Thymus (tissue), 11 donors: Measurements from ENCODE around the gene TMPRSS4. TPM values are rescaled to one million over a fixed set of nuclear protein-coding genes. Genes with fewer than 3 reads are reported as not detected.

Experiments used
- DNase-seq, 9 donors: peaks; one replicate each; pipeline ENCODE4 v3.0.0-alpha.2; 2013; ENCODE audit warnings: low spot score in 9 of 9, low read depth in 6 of 9, missing footprints in 1 of 9
- H3K27ac ChIP-seq, 2 donors: one replicate each; pipeline ENCODE4 v1.5.1; 2013; ENCODE audit warnings: control low read depth in 1 of 2, low read depth in 1 of 2, low read length in 1 of 2, mild to moderate bottlenecking in 1 of 2, moderate library complexity in 1 of 2
- H3K27me3 ChIP-seq, 2 donors: one replicate each; pipeline ENCODE4 v1.5.1; 2013; ENCODE audit warnings: low read length in 1 of 2; ENCODE audit not compliant: control insufficient read depth in 2 of 2, insufficient read depth in 1 of 2
- H3K36me3 ChIP-seq, 2 donors: one replicate each; pipeline ENCODE4 v1.5.1; 2013; ENCODE audit warnings: low read length in 1 of 2, mild to moderate bottlenecking in 1 of 2, moderate library complexity in 1 of 2; ENCODE audit not compliant: control insufficient read depth in 2 of 2, insufficient read depth in 2 of 2
- H3K4me1 ChIP-seq, 2 donors: one replicate each; pipeline ENCODE4 v1.5.1; 2013; ENCODE audit warnings: low read length in 2 of 2; ENCODE audit not compliant: control insufficient read depth in 2 of 2, insufficient read depth in 2 of 2
- H3K4me3 ChIP-seq, 2 donors: one replicate each; pipeline ENCODE4 v1.5.1; 2013; ENCODE audit warnings: low read length in 2 of 2, control low read depth in 1 of 2, mild to moderate bottlenecking in 1 of 2
- H3K9me3 ChIP-seq, 2 donors: one replicate each; pipeline ENCODE4 v1.5.1; 2013; ENCODE audit warnings: low read length in 1 of 2, mild to moderate bottlenecking in 1 of 2; ENCODE audit not compliant: control insufficient read depth in 2 of 2, insufficient read depth in 1 of 2
- WGBS: extraction: QIAGEN DNeasy Blood & Tissue Kit; methylation state at CpG from one replicate; pipeline ENCODE4 v1.1.7; 2013; 5-methylcytosine and 5-hydroxymethylcytosine counted together
- polyA plus RNA-seq: library from polyadenylated mRNA; stranded (reverse); fragments of 200-250 nt; gene quantifications from one replicate; pipeline ENCODE4 v1.2.3, GENCODE V29; 2013
- total RNA-seq: library from RNA; stranded (reverse); fragments of 120-200 nt; gene quantifications from one replicate; pipeline ENCODE4 v1.2.4, GENCODE V29; 2013
- donor health status: healthy.

Gene TMPRSS4
- total and polyA plus RNA-seq, 2 donors, result 2.5 to 7.4 TPM

DNA sequence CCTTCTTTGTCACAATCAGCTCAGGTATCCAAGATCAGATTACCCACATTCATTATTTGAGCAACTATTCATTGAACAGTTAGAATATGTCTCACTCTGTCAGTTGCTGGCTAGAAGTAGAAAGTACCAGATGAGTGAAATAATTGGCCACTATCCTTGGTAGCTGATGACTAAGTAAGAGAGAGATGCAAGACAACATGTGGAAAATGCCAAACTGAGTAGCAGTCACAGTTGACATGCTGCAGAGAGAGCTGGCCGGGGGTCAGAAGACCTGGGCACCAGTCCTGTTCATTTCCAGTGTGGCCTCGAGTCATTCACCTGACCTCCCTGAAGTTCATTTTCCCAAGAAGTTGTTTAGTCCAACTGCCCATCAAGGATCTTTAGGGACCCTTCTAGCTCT lies 32.4 kb downstream of the TMPRSS4 start:
- no peaks in the 10 kb centered on the region for H3K9me3 ChIP-seq
- H3K36me3 ChIP-seq, result no peaks in the 10 kb centered on the region
- no peak overlapping the region for H3K4me3 ChIP-seq
- 97% methylated on average over 2 of the region's 2 CpGs for WGBS
- H3K4me1 ChIP-seq, result no peaks in the 10 kb centered on the region
- H3K27ac ChIP-seq, result no peak overlapping the region
- H3K27me3 ChIP-seq, result no peaks in the 10 kb centered on the region
- DNase-seq, result no peak

DNA sequence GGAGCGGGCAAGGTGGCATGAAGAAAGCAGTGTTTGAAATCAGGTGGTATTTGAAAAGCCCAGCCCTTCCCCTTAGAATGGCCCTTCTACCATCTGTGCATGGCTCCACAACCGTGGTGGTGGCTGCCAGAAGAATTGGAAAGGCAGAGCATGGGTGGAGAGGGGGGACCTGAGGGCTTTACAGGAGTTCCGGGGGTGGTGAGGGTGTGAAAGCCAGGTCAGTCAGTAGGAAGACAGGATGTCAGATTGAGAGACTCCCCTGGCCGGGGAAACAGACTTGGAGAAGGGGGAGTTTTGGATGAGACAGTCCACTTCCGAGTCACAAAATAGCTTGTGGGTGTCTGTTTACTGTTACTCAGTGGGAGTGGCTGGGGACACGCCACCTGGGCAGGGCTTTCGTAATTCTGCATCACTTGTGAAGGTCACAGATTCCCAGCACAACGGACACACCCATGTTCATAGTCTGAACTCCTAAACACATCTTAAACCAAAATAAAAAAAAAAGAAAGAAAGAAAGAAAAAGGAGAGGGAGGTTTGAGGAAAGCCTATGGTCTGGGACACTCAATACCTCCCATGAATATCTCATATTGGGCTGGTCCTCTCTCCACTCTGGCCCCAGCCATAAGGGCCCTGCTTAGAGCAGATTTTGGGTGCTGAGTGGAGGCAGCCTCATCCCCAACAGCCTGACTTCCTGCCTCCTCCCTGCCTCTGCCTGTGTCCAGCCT lies 34.3 kb downstream of the TMPRSS4 start:
- no peak for DNase-seq
- H3K9me3 ChIP-seq, result no peaks in the 10 kb centered on the region
- no peak overlapping the region for H3K27ac ChIP-seq
- no peak overlapping the region for H3K4me3 ChIP-seq
- 92% methylated on average over 8 of the region's 8 CpGs for WGBS
- no peaks in the 10 kb centered on the region for H3K27me3 ChIP-seq
- no peaks in the 10 kb centered on the region for H3K36me3 ChIP-seq
- H3K4me1 ChIP-seq, result no peaks in the 10 kb centered on the region

DNA sequence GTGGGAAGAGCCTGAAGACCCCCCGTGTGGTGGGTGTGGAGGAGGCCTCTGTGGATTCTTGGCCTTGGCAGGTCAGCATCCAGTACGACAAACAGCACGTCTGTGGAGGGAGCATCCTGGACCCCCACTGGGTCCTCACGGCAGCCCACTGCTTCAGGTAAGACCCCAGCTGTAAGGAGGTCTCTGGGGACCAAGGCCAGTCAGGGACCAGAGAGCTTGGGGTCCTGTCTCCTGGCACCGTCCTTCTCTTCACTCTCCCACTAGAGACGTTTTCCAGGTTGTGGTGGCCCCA lies 34.8 kb downstream of the TMPRSS4 start:
- Histone ChIP-seq H3K4me3 (no peak overlapping the region), H3K36me3 (no peaks in the 10 kb centered on the region), H3K27ac (no peak overlapping the region), H3K4me1 (no peaks in the 10 kb centered on the region), H3K27me3 (no peaks in the 10 kb centered on the region), H3K9me3 (no peaks in the 10 kb centered on the region)
- no peak for DNase-seq
- WGBS, result 97% methylated on average over 6 of the region's 6 CpGs

DNA sequence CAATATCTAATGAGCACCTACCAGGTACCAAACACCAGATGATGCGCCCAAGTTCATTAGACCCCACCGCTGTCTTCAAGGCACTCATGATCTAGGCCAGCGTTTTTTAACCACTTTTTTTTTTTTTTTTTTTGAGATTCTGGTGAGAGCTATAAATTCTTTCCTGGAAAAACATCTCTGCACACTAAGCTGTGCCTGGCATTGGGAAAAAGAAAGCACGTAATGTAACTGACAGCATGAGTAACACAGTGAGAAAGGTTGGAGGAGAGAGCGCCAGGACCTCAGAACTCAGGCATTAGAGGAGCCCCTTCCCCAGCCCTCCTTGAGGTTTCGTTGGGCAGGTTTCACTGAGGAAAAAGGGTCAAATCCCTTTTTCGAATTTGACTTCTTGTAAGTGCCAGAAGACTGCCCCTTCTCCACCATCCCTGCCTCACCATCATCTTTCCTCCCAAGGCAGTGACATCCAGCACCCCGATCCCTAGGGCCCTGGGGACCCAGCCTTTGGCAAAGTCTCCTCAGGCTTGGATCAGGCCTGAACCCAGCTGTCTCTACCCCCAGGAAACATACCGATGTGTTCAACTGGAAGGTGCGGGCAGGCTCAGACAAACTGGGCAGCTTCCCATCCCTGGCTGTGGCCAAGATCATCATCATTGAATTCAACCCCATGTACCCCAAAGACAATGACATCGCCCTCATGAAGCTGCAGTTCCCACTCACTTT lies 36.0 kb downstream of the TMPRSS4 start:
- H3K27me3 ChIP-seq, result peaks cover 0 to 2% of the 10 kb centered on the region in 2 donors
- DNase-seq, result no peak
- no peaks in the 10 kb centered on the region for H3K9me3 ChIP-seq
- no peak overlapping the region for H3K4me3 ChIP-seq
- no peaks in the 10 kb centered on the region for H3K4me1 ChIP-seq
- no peaks in the 10 kb centered on the region for H3K36me3 ChIP-seq
- no peak overlapping the region for H3K27ac ChIP-seq
- 93% methylated on average over 11 of the region's 11 CpGs for WGBS

DNA sequence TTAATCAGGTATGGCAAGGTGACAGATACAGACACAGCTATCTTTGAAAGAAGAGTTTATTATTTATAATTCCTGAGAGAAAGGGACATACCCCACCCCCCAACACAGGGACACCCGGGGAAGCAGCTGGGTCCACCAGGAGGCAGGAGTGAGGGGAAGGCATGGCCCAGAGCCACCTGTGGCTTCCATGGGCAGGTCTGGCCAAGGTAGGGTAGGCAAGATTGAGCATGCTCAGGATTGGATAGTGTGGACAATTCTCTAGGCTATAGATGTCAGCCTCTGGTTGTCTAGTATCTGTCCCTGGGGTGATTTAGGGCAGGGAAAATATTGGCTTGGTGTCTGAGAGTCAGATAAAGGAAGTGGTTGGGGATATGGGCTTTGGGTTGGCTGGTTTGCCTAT lies 37.4 kb downstream of the TMPRSS4 start:
- Histone ChIP-seq H3K4me3 (no peak overlapping the region), H3K9me3 (no peaks in the 10 kb centered on the region), H3K4me1 (no peaks in the 10 kb centered on the region), H3K36me3 (no peaks in the 10 kb centered on the region), H3K27me3 (peaks cover 0 to 3% of the 10 kb centered on the region in 2 donors), H3K27ac (no peak overlapping the region)
- 96% methylated on average over 1 of the region's 1 CpG for WGBS
- DNase-seq, result no peak

DNA sequence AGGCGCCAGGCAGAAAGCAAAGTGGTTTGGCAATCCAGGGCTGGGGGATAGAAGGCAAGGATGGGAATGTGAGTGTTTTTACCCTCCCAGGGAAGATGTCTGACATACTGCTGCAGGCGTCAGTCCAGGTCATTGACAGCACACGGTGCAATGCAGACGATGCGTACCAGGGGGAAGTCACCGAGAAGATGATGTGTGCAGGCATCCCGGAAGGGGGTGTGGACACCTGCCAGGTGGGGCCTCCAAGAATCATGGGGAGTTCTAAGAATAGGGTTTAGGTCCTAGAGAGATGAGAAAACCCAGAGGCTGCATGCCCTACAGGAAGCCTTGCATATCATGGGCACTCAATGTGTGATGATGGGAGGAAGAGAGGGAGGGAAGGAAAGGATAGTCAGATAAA lies 38.2 kb downstream of the TMPRSS4 start:
- H3K27me3 ChIP-seq, result peaks cover 0 to 3% of the 10 kb centered on the region in 2 donors
- DNase-seq, result no peak
- 97% methylated on average over 7 of the region's 7 CpGs for WGBS
- no peak overlapping the region for H3K27ac ChIP-seq
- H3K36me3 ChIP-seq, result no peaks in the 10 kb centered on the region
- H3K4me1 ChIP-seq, result no peaks in the 10 kb centered on the region
- no peak overlapping the region for H3K4me3 ChIP-seq
- H3K9me3 ChIP-seq, result no peaks in the 10 kb centered on the region

DNA sequence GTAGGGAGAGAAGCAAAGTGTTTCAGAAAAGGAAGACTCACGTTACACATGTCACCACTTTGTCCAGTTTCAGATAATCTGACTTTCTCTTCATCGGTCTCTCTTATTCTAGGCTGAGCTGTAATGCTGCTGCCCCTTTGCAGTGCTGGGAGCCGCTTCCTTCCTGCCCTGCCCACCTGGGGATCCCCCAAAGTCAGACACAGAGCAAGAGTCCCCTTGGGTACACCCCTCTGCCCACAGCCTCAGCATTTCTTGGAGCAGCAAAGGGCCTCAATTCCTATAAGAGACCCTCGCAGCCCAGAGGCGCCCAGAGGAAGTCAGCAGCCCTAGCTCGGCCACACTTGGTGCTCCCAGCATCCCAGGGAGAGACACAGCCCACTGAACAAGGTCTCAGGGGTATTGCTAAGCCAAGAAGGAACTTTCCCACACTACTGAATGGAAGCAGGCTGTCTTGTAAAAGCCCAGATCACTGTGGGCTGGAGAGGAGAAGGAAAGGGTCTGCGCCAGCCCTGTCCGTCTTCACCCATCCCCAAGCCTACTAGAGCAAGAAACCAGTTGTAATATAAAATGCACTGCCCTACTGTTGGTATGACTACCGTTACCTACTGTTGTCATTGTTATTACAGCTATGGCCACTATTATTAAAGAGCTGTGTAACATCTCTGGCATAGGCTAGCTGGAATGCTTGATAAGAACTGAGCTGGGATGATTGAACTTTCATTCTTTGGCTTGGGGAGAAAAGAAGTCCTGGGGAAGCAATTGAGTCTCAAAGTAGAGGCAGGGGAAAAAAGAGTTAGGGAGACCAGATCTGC lies 41.1 kb downstream of the TMPRSS4 start:
- Histone ChIP-seq H3K27ac (no peak overlapping the region), H3K4me1 (no peaks in the 10 kb centered on the region), H3K36me3 (no peaks in the 10 kb centered on the region), H3K27me3 (peaks cover 0 to 3% of the 10 kb centered on the region in 2 donors), H3K9me3 (no peaks in the 10 kb centered on the region), H3K4me3 (no peak overlapping the region)
- no peak for DNase-seq
- WGBS, result 70% methylated on average over 9 of the region's 9 CpGs

DNA sequence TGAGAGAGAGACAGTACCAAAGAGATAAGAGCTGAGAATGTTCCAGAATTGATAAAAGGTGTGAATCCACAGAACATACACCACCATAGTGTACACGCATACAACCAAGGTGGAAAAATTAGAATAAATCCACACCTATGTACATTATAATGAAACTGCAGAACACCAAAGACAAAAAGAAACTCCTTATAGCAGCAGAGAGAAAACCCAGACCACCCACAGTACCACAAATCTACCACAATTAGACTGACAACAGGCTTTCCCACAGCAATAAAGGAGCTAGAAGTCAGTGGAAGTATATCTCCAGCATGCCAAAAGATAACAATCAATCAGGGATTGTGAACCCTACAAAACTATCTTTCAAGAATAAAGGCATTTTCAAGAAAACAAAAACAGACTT lies 43.9 kb downstream of the TMPRSS4 start:
- H3K4me1 ChIP-seq, result no peaks in the 10 kb centered on the region
- H3K27me3 ChIP-seq, result peaks cover 0 to 3% of the 10 kb centered on the region in 2 donors
- no peak overlapping the region for H3K27ac ChIP-seq
- 96% methylated on average over 1 of the region's 1 CpG for WGBS
- no peaks in the 10 kb centered on the region for H3K36me3 ChIP-seq
- no peak for DNase-seq
- no peak overlapping the region for H3K4me3 ChIP-seq
- H3K9me3 ChIP-seq, result no peaks in the 10 kb centered on the region

DNA sequence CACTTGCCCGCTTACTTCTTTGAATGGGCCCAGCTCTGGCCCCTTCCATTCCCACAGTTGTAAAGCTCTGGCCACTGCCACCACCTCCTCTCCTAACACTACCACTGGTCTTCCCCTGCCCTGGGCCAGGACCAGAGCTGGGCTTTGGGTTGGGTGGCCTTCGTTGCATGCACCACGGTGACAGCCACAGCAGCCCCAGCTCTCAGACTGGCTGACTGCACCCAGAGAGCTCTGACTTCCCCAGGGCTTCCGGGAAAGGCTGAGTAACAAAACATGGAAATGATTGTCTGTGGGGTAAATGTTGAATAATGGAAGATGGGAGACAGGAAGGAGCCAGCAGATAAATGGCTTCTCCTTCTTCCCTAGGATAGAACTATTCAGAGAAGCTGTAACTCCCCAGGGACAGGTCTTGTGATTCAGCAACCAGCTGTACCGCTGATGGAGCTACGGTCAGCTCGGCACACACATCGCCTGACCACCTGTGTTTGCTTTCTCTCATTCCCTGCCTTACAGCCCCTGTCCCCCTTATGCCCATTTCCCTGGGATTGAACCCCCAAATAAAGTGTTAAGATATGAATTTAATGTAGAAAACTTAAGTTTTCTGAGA lies 48.2 kb downstream of the TMPRSS4 start:
- WGBS, result 95% methylated on average over 8 of the region's 8 CpGs
- Histone ChIP-seq H3K27me3 (peaks cover 0 to 3% of the 10 kb centered on the region in 2 donors), H3K4me3 (no peak overlapping the region), H3K9me3 (no peaks in the 10 kb centered on the region), H3K27ac (no peak overlapping the region), H3K36me3 (no peaks in the 10 kb centered on the region), H3K4me1 (no peaks in the 10 kb centered on the region)
- DNase-seq, result no peak
